ENCODE results near the gene ASL.

DNA sequence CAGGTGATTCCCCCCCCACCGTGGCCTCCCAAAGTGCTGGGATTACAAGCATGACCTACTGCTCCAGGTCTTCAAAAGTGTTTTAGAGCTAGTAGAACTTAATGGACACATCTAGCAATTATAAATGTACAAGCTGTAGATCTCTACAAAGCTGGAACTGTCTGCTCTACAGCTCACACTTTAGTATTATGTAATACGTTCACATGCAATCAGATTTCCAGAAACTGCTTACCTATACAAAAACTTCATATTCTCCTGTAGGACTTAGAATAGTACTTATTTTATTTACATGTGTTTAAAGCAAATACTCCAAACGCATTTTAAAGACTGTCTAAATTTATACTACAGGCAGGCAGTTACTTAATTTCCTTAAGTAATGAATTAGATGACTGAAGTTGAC lies 39.2 kb upstream of the ASL start:
- no peak for TF ChIP-seq EZH2 (IDR thresholded peaks at IDR 0.05; ENCODE audit: insufficient read depth, poor library complexity, severe bottlenecking)
- no peak for TF ChIP-seq EZH2phosphoT487 (IDR thresholded peaks at IDR 0.05; ENCODE audit: insufficient read depth, low read depth)

Data from GM23248 (cell line).